NT2/D1 (cell line): ENCODE measurements around the gene NPVF.

Experiments used
- SUZ12 ChIP-seq: IDR thresholded peaks from 2 replicates; pipeline ENCODE4 v1.6.1; 2011; ENCODE audit not compliant: insufficient read length, insufficient read depth; ENCODE audit errors: extremely low read depth
- YY1 ChIP-seq: IDR thresholded peaks from 2 replicates; pipeline ENCODE4 v1.6.1; 2011; ENCODE audit not compliant: insufficient read length, insufficient read depth
- ZNF274 ChIP-seq: IDR thresholded peaks from 2 replicates; pipeline ENCODE4 v1.6.1; 2011; ENCODE audit warnings: mild to moderate bottlenecking, low read depth, low read length

DNA sequence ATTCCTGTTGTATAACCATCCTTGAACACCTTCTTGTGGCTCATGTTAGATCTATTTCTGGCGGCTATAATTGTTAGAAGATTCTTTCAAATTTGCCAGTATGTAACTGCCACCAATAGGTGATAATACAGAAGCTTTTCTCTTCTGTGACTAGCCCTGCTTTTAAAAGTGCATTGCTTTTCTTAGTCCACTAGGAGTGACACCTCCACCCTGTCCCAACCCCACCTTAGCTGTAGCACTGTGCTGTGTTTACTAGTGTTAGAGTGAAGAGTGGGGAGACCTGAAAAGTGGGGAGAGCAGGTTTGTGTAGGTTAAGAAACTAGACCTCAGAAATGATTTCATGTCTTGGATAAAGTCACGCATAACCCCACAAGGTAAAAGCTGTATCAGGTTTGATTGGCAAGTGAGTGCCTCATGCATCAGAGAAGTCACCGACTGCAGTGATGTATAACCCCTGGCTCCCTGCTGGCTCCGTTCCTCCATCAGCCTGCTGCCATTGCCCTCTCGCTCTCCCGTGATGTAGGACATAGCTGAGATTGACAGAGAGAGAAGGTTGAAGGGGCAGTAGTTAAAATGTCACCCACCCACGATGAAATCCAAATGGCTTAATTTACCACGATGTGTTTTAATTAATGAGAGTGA, 12.5 kb downstream of the NPVF start:
- TF ChIP-seq YY1 (no peak), ZNF274 (no peak), SUZ12 (no peak)
